ENCODE measurements around the gene ARL8B. TPM values are rescaled to one million over a fixed set of nuclear protein-coding genes. Genes with fewer than 3 reads are reported as not detected.

Gene ARL8B
- total RNA-seq, 1 experiment from 2014 or later: 29.0 TPM

- Histone ChIP-seq H4K8ac (replicated peaks; ENCODE audit: insufficient read length, low read depth, low read length) (no peak overlapping the region), H4K20me1 (ENCODE audit: control insufficient read depth, insufficient read depth, insufficient read length) (no peaks in the 10 kb centered on the region), H2AK5ac (ENCODE audit: insufficient read length, low read length) (no peak overlapping the region), H2BK5ac (ENCODE audit: insufficient read length, low read length) (no peak overlapping the region), H3K4me1 (ENCODE audit: insufficient read depth, low read length) (no peaks in the 10 kb centered on the region), H3T11ph (ENCODE audit: low read length) (no peak overlapping the region), H4K5ac (ENCODE audit: insufficient read length, low read depth, low read length) (no peak overlapping the region), H3K9ac (ENCODE audit: extremely low read depth, insufficient read length, low read length) (no peak overlapping the region), H4K91ac (ENCODE audit: insufficient read length, low read depth, low read length) (no peak overlapping the region), H2BK20ac (ENCODE audit: low read depth, low read length, poor library complexity, severe bottlenecking) (no peak overlapping the region), H3K4ac (ENCODE audit: low read depth, low read length) (no peak overlapping the region), H3K27ac (ENCODE audit: insufficient read length, low read depth, low read length) (no peak overlapping the region), H3K56ac (ENCODE audit: insufficient read length, low read depth, low read length) (no peak overlapping the region), H3K4me2 (ENCODE audit: insufficient read depth, insufficient read length, low read length) (no peak overlapping the region), H3K14ac (ENCODE audit: insufficient read depth, low read length) (no peak overlapping the region), H2BK120ac (ENCODE audit: low read depth, low read length, poor library complexity, severe bottlenecking) (no peak overlapping the region), H3K9me3 (ENCODE audit: control insufficient read depth, low read depth, low read length) (no peaks in the 10 kb centered on the region), H2BK15ac (ENCODE audit: low read depth, low read length) (no peak overlapping the region), H3K23me2 (ENCODE audit: insufficient read length, low read depth, low read length, poor library complexity, severe bottlenecking) (no peaks in the 10 kb centered on the region), H2AFZ (ENCODE audit: low read length) (no peak overlapping the region), H3K23ac (ENCODE audit: insufficient read length, low read depth, low read length) (no peak overlapping the region), H3K18ac (ENCODE audit: insufficient read length, low read depth, low read length) (no peak overlapping the region), H3K79me2 (ENCODE audit: insufficient read depth, low read length) (no peaks in the 10 kb centered on the region), H2BK12ac (ENCODE audit: insufficient read length, low read depth, low read length) (no peak overlapping the region), H3K79me1 (ENCODE audit: insufficient read depth, low read depth, low read length, poor library complexity, severe bottlenecking) (no peaks in the 10 kb centered on the region), H3K27me3 (ENCODE audit: insufficient read depth, low read length) (no peaks in the 10 kb centered on the region)
- Mint-ChIP-seq H3K27ac (no peak overlapping the region), H3K4me1 (peaks cover 10 to 11% of the 10 kb centered on the region in 2 experiments), H3K27me3 (ENCODE audit: low read depth) (no peaks in the 10 kb centered on the region; the same call in 1 of the 2 replicates), H3K9me3 (no peaks in the 10 kb centered on the region), H3K36me3 (ENCODE audit: insufficient read depth in 1 of 3, low read depth in 3 of 3) (no peaks in the 10 kb centered on the region), H3K4me3 (no peak overlapping the region)
- no CpG with 5 or more reads among the region's 7 CpGs for WGBS (ENCODE audit: extremely low coverage, insufficient read length, low lambda C conversion rate)
- DNase-seq: no peak
- TF ChIP-seq CTCF (conservative IDR thresholded peaks at IDR 0.05): no peak
These were observed 39.3 kb upstream of the ARL8B start for GRCh38 chr3:5082789-5083115.
